KMS-11 (cell line): ENCODE data around the gene CPSF4L.

Experiments used
- H2AFZ ChIP-seq: fragments of 200-600 bp; sonication (generic); 2 replicates; pipeline ENCODE4 v1.6.1; 2016; ENCODE audit warnings: antibody characterized with exemption, mixed run types, low read depth
- H3K27ac ChIP-seq: fragments of 200-600 bp; sonication (generic); 2 replicates; pipeline ENCODE4 v1.6.1; 2016; ENCODE audit warnings: mild to moderate bottlenecking, mixed run types
- H3K27me3 ChIP-seq: fragments of 200-600 bp; sonication (generic); 2 replicates; pipeline ENCODE4 v1.6.1; 2017; ENCODE audit warnings: mild to moderate bottlenecking, low read depth, mixed run types, moderate library complexity; ENCODE audit not compliant: insufficient read depth
- H3K36me3 ChIP-seq: fragments of 200-600 bp; sonication (generic); 2 replicates; pipeline ENCODE4 v1.6.1; 2017; ENCODE audit warnings: mild to moderate bottlenecking, mixed run types; ENCODE audit not compliant: insufficient read depth
- H3K4me1 ChIP-seq: fragments of 200-600 bp; sonication (generic); 2 replicates; pipeline ENCODE4 v1.6.1; 2016; ENCODE audit warnings: mild to moderate bottlenecking, low read depth, mixed run types; ENCODE audit not compliant: poor library complexity, severe bottlenecking
- H3K4me2 ChIP-seq: fragments of 200-600 bp; sonication (generic); 2 replicates; pipeline ENCODE4 v1.7.0; 2016; ENCODE audit warnings: mild to moderate bottlenecking, mixed run types
- H3K4me3 ChIP-seq: fragments of 200-600 bp; sonication (generic); IDR thresholded peaks from 2 replicates; pipeline ENCODE4 v1.6.1; 2017; ENCODE audit warnings: low read depth, low read length, mixed read lengths; ENCODE audit not compliant: insufficient read depth
- H3K79me2 ChIP-seq: fragments of 200-600 bp; sonication (generic); 2 replicates; pipeline ENCODE4 v1.6.1; 2016; ENCODE audit warnings: low read depth, mixed run types; ENCODE audit not compliant: insufficient read depth
- H3K9ac ChIP-seq: fragments of 200-600 bp; sonication (generic); 2 replicates; pipeline ENCODE4 v1.6.1; 2016; ENCODE audit warnings: mild to moderate bottlenecking, mixed run types
- H4K20me1 ChIP-seq: fragments of 200-600 bp; sonication (generic); 2 replicates; pipeline ENCODE4 v1.6.1; 2016; ENCODE audit warnings: mild to moderate bottlenecking, mixed run types; ENCODE audit not compliant: insufficient read depth
- TF ChIP-seq, protein P1 (sequence below): fragments of 200-600 bp; sonication (generic); conservative IDR thresholded peaks from 2 replicates; pipeline ENCODE4 v1.6.1; 2017; ENCODE audit warnings: low read depth, mild to moderate bottlenecking, antibody characterized with exemption, low read length, moderate library complexity, mixed read lengths

CPSF4L gene

DNA sequence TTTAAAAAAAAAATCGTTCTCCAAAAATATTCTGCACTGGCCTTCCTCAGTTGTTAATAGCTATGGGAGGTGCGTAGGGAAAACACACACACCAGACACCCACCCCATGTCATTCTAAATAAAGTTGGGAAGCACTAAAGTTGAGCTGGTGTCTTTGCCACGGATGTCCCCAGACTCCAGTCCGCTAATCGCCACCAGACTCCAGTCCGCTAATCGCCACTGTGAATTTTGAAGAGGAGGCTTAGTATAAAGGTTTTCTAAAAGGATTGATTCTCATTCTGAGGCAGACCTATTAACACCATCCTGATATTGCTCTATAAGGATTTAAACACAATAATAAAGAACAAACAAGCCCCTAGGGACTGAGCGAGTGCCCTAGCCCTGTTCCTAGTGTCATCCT, 22.7 kb upstream of the CPSF4L start:
- H3K4me1 ChIP-seq, result no peaks in the 10 kb centered on the region
- no peak overlapping the region for H2AFZ ChIP-seq
- H3K36me3 ChIP-seq, result no peaks in the 10 kb centered on the region
- H3K27ac ChIP-seq, result no peak overlapping the region
- H3K4me3 ChIP-seq, result no peak overlapping the region
- H3K9ac ChIP-seq, result no peak overlapping the region
- H3K4me2 ChIP-seq, result no peak overlapping the region
- H3K27me3 ChIP-seq, result no peaks in the 10 kb centered on the region
- no peaks in the 10 kb centered on the region for H4K20me1 ChIP-seq
- H3K79me2 ChIP-seq, result no peaks in the 10 kb centered on the region
- TF ChIP-seq, protein P1, sequence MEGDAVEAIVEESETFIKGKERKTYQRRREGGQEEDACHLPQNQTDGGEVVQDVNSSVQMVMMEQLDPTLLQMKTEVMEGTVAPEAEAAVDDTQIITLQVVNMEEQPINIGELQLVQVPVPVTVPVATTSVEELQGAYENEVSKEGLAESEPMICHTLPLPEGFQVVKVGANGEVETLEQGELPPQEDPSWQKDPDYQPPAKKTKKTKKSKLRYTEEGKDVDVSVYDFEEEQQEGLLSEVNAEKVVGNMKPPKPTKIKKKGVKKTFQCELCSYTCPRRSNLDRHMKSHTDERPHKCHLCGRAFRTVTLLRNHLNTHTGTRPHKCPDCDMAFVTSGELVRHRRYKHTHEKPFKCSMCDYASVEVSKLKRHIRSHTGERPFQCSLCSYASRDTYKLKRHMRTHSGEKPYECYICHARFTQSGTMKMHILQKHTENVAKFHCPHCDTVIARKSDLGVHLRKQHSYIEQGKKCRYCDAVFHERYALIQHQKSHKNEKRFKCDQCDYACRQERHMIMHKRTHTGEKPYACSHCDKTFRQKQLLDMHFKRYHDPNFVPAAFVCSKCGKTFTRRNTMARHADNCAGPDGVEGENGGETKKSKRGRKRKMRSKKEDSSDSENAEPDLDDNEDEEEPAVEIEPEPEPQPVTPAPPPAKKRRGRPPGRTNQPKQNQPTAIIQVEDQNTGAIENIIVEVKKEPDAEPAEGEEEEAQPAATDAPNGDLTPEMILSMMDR, result no peak

GRCh38 chr17:73283841-73284282, 22.2 kb upstream of the CPSF4L start:
- Histone ChIP-seq H3K79me2 (no peaks in the 10 kb centered on the region), H3K36me3 (no peaks in the 10 kb centered on the region), H2AFZ (no peak overlapping the region), H4K20me1 (no peaks in the 10 kb centered on the region), H3K9ac (no peak overlapping the region), H3K4me3 (no peak overlapping the region), H3K27me3 (no peaks in the 10 kb centered on the region), H3K27ac (no peak overlapping the region), H3K4me2 (no peak overlapping the region), H3K4me1 (no peaks in the 10 kb centered on the region)
- TF ChIP-seq, protein P1, result no peak

DNA sequence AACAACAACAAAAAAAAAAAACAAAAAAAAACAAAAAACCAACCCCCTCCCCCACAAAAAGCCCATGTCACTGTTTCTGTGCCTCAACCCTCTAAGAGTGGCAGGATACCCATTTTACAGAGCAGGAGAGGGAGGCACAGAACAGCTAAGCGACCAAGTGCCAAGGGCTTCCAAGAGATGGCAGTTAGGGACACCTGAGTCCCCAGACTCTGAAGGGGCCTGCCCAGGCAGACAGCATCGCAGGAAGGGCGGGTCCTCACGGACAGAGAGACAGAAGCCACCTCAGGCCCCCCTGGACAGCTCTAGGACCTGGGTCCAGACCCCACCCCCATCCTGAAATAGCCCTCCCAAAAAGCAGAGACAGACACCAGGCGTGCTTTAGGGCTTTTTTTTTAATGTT, 21.6 kb upstream of the CPSF4L start:
- Histone ChIP-seq H3K27me3 (no peaks in the 10 kb centered on the region), H3K79me2 (no peaks in the 10 kb centered on the region), H4K20me1 (no peaks in the 10 kb centered on the region), H3K4me3 (no peak overlapping the region), H3K36me3 (no peaks in the 10 kb centered on the region), H3K9ac (no peak overlapping the region), H3K4me2 (no peak overlapping the region), H2AFZ (no peak overlapping the region), H3K4me1 (no peaks in the 10 kb centered on the region), H3K27ac (no peak overlapping the region)
- TF ChIP-seq, protein P1, result no peak

- H3K27ac ChIP-seq, result no peak overlapping the region
- no peaks in the 10 kb centered on the region for H4K20me1 ChIP-seq
- H3K9ac ChIP-seq, result no peak overlapping the region
- no peaks in the 10 kb centered on the region for H3K4me1 ChIP-seq
- no peaks in the 10 kb centered on the region for H3K79me2 ChIP-seq
- H3K4me2 ChIP-seq, result no peak overlapping the region
- H3K36me3 ChIP-seq, result no peaks in the 10 kb centered on the region
- no peak overlapping the region for H3K4me3 ChIP-seq
- no peaks in the 10 kb centered on the region for H3K27me3 ChIP-seq
- TF ChIP-seq, protein P1, result no peak
- no peak overlapping the region for H2AFZ ChIP-seq
These were observed 20.9 kb upstream of the CPSF4L start for GRCh38 chr17:73282629-73283028.
